Activated T-cell treated with anti-CD3 and anti-CD28 coated beads, Interleukin-2, amount 50 U/mL, for 72 hours (primary cell): ENCODE results near the gene ALLC. TPM values are rescaled to one million over a fixed set of nuclear protein-coding genes. Genes with fewer than 3 reads are reported as not detected.

Experiments
- ATAC-seq, 2 donors: fragments of 150-1000 bp; cut with Tn5 transposase; replicated peaks in 1 of 2; 2 replicates each; pipeline ENCODE4 v1.10.0; 2021; ENCODE audit warnings: moderate library complexity in 2 of 2, mild to moderate bottlenecking in 1 of 2
- DNase-seq, 2 donors: peaks; one replicate each; pipeline ENCODE4 v3.0.0; 2021 to 2022; ENCODE audit warnings: mixed read lengths in 1 of 2
- H3K27ac Mint-ChIP-seq: one replicate; pipeline ENCODE4 v1.8.0; 2022; ENCODE audit warnings: mild to moderate bottlenecking, moderate library complexity, mixed read lengths
- H3K27me3 Mint-ChIP-seq: one replicate; pipeline ENCODE4 v1.8.0; 2022; ENCODE audit warnings: low read depth, mixed read lengths
- H3K36me3 Mint-ChIP-seq, 2 donors: one replicate each; pipeline ENCODE4 v1.8.0; 2022; ENCODE audit warnings: mixed read lengths in 2 of 2, mild to moderate bottlenecking in 1 of 2; ENCODE audit not compliant: insufficient read depth in 2 of 2
- H3K4me1 Mint-ChIP-seq: one replicate; pipeline ENCODE4 v1.8.0; 2022; ENCODE audit warnings: low read depth, mixed read lengths
- H3K4me3 Mint-ChIP-seq, 2 donors: one replicate each; pipeline ENCODE4 v1.8.0; 2022; ENCODE audit warnings: mild to moderate bottlenecking in 2 of 2, mixed read lengths in 2 of 2, moderate library complexity in 2 of 2
- H3K9me3 Mint-ChIP-seq, 2 donors: one replicate each; pipeline ENCODE4 v1.8.0; 2022; ENCODE audit warnings: mixed read lengths in 2 of 2
- total RNA-seq, 2 donors: library from RNA; stranded (reverse); gene quantifications; one replicate each; pipeline ENCODE4 v1.2.3, GENCODE V29; 2022

The ALLC gene
- total RNA-seq, 2 donors from 2014 or later, result not detected

GRCh38 chr2:3739313-3739712 lies 81.3 kb downstream of the ALLC start:
- ATAC-seq (no peak), DNase-seq (no peak)
- Mint-ChIP-seq H3K4me3 (no peak overlapping the region), H3K36me3 (no peaks in the 10 kb centered on the region), H3K27ac (no peak overlapping the region), H3K9me3 (no peaks in the 10 kb centered on the region), H3K27me3 (peaks cover 20% of the 10 kb centered on the region), H3K4me1 (no peaks in the 10 kb centered on the region)

- ATAC-seq, result no peak
- H3K27ac Mint-ChIP-seq, result no peak overlapping the region
Measured at GRCh38 chr2:3741396-3741795, 83.4 kb downstream of the ALLC start.

GRCh38 chr2:3741867-3742602 lies 84.0 kb downstream of the ALLC start:
- no peaks in the 10 kb centered on the region for H3K9me3 Mint-ChIP-seq
- DNase-seq, result no peak
- H3K27ac Mint-ChIP-seq, result no peak overlapping the region
- no peaks in the 10 kb centered on the region for H3K4me1 Mint-ChIP-seq
- H3K36me3 Mint-ChIP-seq, result no peaks in the 10 kb centered on the region
- peaks cover 20% of the 10 kb centered on the region for H3K27me3 Mint-ChIP-seq
- H3K4me3 Mint-ChIP-seq, result no peak overlapping the region
- no peak for ATAC-seq

More at GRCh38 chr2:3741396-3741795, 83.4 kb downstream of the ALLC start:
- peaks cover 20% of the 10 kb centered on the region for H3K27me3 Mint-ChIP-seq
- no peaks in the 10 kb centered on the region for H3K4me1 Mint-ChIP-seq
- H3K36me3 Mint-ChIP-seq, result no peaks in the 10 kb centered on the region
- no peak for DNase-seq
- H3K4me3 Mint-ChIP-seq, result no peak overlapping the region
- no peaks in the 10 kb centered on the region for H3K9me3 Mint-ChIP-seq

- ATAC-seq, result no peak
Measured at GRCh38 chr2:3742743-3743508, 84.9 kb downstream of the ALLC start.

GRCh38 chr2:3743951-3744555 lies 86.1 kb downstream of the ALLC start:
- DNase-seq, result no peak
- no peak for ATAC-seq
- no peaks in the 10 kb centered on the region for H3K36me3 Mint-ChIP-seq
- no peak overlapping the region for H3K27ac Mint-ChIP-seq
- H3K9me3 Mint-ChIP-seq, result no peaks in the 10 kb centered on the region
- peaks cover 32% of the 10 kb centered on the region for H3K27me3 Mint-ChIP-seq
- no peaks in the 10 kb centered on the region for H3K4me1 Mint-ChIP-seq
- H3K4me3 Mint-ChIP-seq, result no peak overlapping the region

More at GRCh38 chr2:3742743-3743508, 84.9 kb downstream of the ALLC start:
- Mint-ChIP-seq H3K4me1 (no peaks in the 10 kb centered on the region), H3K27me3 (peaks cover 25% of the 10 kb centered on the region), H3K27ac (no peak overlapping the region), H3K4me3 (no peak overlapping the region), H3K9me3 (no peaks in the 10 kb centered on the region), H3K36me3 (no peaks in the 10 kb centered on the region)
- DNase-seq, result no peak

GRCh38 chr2:3745920-3746319 lies 87.9 kb downstream of the ALLC start:
- Mint-ChIP-seq H3K27me3 (peaks cover 32% of the 10 kb centered on the region), H3K4me3 (no peak overlapping the region), H3K9me3 (no peaks in the 10 kb centered on the region), H3K4me1 (no peaks in the 10 kb centered on the region), H3K27ac (no peak overlapping the region), H3K36me3 (no peaks in the 10 kb centered on the region)
- DNase-seq (no peak), ATAC-seq (no peak)

GRCh38 chr2:3747032-3747654 lies 89.1 kb downstream of the ALLC start:
- ATAC-seq (no peak), DNase-seq (no peak)
- no peaks in the 10 kb centered on the region for H3K9me3 Mint-ChIP-seq
- no peak overlapping the region for H3K4me3 Mint-ChIP-seq
- H3K27me3 Mint-ChIP-seq, result peaks cover 25% of the 10 kb centered on the region
- H3K27ac Mint-ChIP-seq, result no peak overlapping the region
- no peaks in the 10 kb centered on the region for H3K4me1 Mint-ChIP-seq
- H3K36me3 Mint-ChIP-seq, result no peaks in the 10 kb centered on the region

- no peaks in the 10 kb centered on the region for H3K36me3 Mint-ChIP-seq
- H3K27me3 Mint-ChIP-seq, result peaks cover 24% of the 10 kb centered on the region
- no peaks in the 10 kb centered on the region for H3K4me1 Mint-ChIP-seq
- H3K27ac Mint-ChIP-seq, result no peak overlapping the region
- no peak for DNase-seq
- no peak overlapping the region for H3K4me3 Mint-ChIP-seq
- no peak for ATAC-seq
- H3K9me3 Mint-ChIP-seq, result no peaks in the 10 kb centered on the region
Measured at GRCh38 chr2:3747826-3748225, 89.8 kb downstream of the ALLC start.

- Mint-ChIP-seq H3K27me3 (peaks cover 13% of the 10 kb centered on the region), H3K9me3 (no peaks in the 10 kb centered on the region), H3K36me3 (no peaks in the 10 kb centered on the region), H3K4me1 (no peaks in the 10 kb centered on the region), H3K4me3 (no peak overlapping the region), H3K27ac (no peak overlapping the region)
- DNase-seq (no peak), ATAC-seq (no peak)
Measured at GRCh38 chr2:3749201-3749600, 91.2 kb downstream of the ALLC start.

GRCh38 chr2:3751251-3751650 lies 93.3 kb downstream of the ALLC start:
- Mint-ChIP-seq H3K27me3 (peaks cover 12% of the 10 kb centered on the region), H3K27ac (no peak overlapping the region), H3K36me3 (no peaks in the 10 kb centered on the region), H3K4me1 (no peaks in the 10 kb centered on the region), H3K9me3 (peaks cover 3% of the 10 kb centered on the region in 2 donors), H3K4me3 (no peak overlapping the region)
- no peak for ATAC-seq
- DNase-seq, result no peak

GRCh38 chr2:3751806-3752205 lies 93.8 kb downstream of the ALLC start:
- Mint-ChIP-seq H3K4me3 (no peak overlapping the region), H3K27me3 (peaks cover 12% of the 10 kb centered on the region), H3K27ac (no peak overlapping the region), H3K4me1 (no peaks in the 10 kb centered on the region), H3K36me3 (no peaks in the 10 kb centered on the region), H3K9me3 (peaks cover 3% of the 10 kb centered on the region in 2 donors)
- DNase-seq, result no peak
- no peak for ATAC-seq
